Spleen (tissue), 11 donors: ENCODE measurements around the gene ZC3H15. TPM values are rescaled to one million over a fixed set of nuclear protein-coding genes. Genes with fewer than 3 reads are reported as not detected.

Experiments used
- DNase-seq: peaks from one replicate; pipeline ENCODE4 v3.0.0-alpha.2; 2020
- H3K27ac ChIP-seq, 8 donors: fragments of 200-600 bp; sonication (generic) in 7 of 8; 1 replicate in 4 of 8; 2 replicates in 4 of 8; pipeline versions ENCODE4 v1.5.0 to v1.8.0; 2016 to 2021; ENCODE audit warnings: inconsistent platforms in 4 of 8, mild to moderate bottlenecking in 4 of 8, moderate library complexity in 1 of 8
- H3K27me3 ChIP-seq, 7 donors: fragments of 200-600 bp; sonication (generic) in 6 of 7; replicated peaks in 1 of 7; 1 replicate in 4 of 7; 2 replicates in 3 of 7; pipeline versions ENCODE4 v1.5.0 to v1.8.0; 2016 to 2021; ENCODE audit warnings: inconsistent platforms in 3 of 7, mild to moderate bottlenecking in 1 of 7
- H3K36me3 ChIP-seq, 6 donors: fragments of 200-600 bp; sonication (generic) in 5 of 6; 1 replicate in 4 of 6; 2 replicates in 2 of 6; pipeline versions ENCODE4 v1.5.0 to v1.8.0; 2016 to 2021; ENCODE audit warnings: inconsistent platforms in 2 of 6
- H3K4me1 ChIP-seq, 6 donors: fragments of 200-600 bp; sonication (generic) in 5 of 6; 1 replicate in 3 of 6; 2 replicates in 3 of 6; pipeline versions ENCODE4 v1.5.0 to v1.8.0; 2016 to 2021; ENCODE audit warnings: inconsistent platforms in 3 of 6
- H3K4me3 ChIP-seq, 8 donors: fragments of 200-600 bp; sonication (generic) in 7 of 8; 1 replicate in 4 of 8; 2 replicates in 4 of 8; pipeline versions ENCODE4 v1.5.0 to v1.8.0; 2016 to 2021; ENCODE audit warnings: inconsistent platforms in 4 of 8, mild to moderate bottlenecking in 4 of 8, moderate library complexity in 2 of 8
- H3K9me3 ChIP-seq, 8 donors: fragments of 200-600 bp; sonication (generic) in 7 of 8; 1 replicate in 4 of 8; 2 replicates in 4 of 8; pipeline versions ENCODE4 v1.5.0 to v1.8.0; 2016 to 2021; ENCODE audit warnings: inconsistent platforms in 4 of 8
- CTCF ChIP-seq, 11 experiments: fragments of 200-600 bp in 7 of 11; fragments of 450-650 bp in 4 of 11; sonication (generic) in 4 of 11; IDR thresholded peaks in 8 of 11; conservative IDR thresholded peaks in 3 of 11; 1 replicate in 7 of 11; 2 replicates in 4 of 11; pipeline versions ENCODE4 v1.4.0 to v1.8.0; 2016 to 2021; ENCODE audit warnings: antibody characterized with exemption in 11 of 11, inconsistent platforms in 4 of 11, mild to moderate bottlenecking in 1 of 11
- POLR2A ChIP-seq, 3 donors: fragments of 450-650 bp; IDR thresholded peaks; one replicate each; pipeline ENCODE4 v1.5.1; 2017; ENCODE audit warnings: antibody characterized with exemption in 3 of 3, mild to moderate bottlenecking in 1 of 3
- POLR2AphosphoS5 ChIP-seq, 3 donors: sonication (generic); formaldehyde crosslinking; IDR thresholded peaks; one replicate each; pipeline ENCODE4 v1.5.1; 2017; ENCODE audit warnings: antibody characterized with exemption in 3 of 3
- WGBS, 5 donors: extraction: QIAGEN DNeasy Blood & Tissue Kit in 3 of 5; methylation state at CpG; one replicate each; pipeline versions ENCODE4 v1.1.5 to v1.1.7; 2013 to 2018; 5-methylcytosine and 5-hydroxymethylcytosine counted together
- intact Hi-C: fragments of 100-400 bp; cut with DNase I; formaldehyde crosslinking; loops from one replicate; pipeline ENCODE4 v1.15.0; 2023; ENCODE audit warnings: low total_unique reads
- polyA plus RNA-seq, 3 donors: library from polyadenylated mRNA; stranded (reverse); fragments of 200-250 nt; gene quantifications; one replicate each; pipeline ENCODE4 v1.2.1, GENCODE V29; 2013
- total RNA-seq, 7 donors: library from RNA; depleted of rRNA in 3 of 7; stranded (reverse); fragments of >200 nt in 3 of 7; fragmentation: NEBNext Ultra II Directional in 4 of 7; extraction: Animal tissue kit (Norgen Biotek cat#: 25700) in 4 of 7; gene quantifications; one replicate each; pipeline versions ENCODE4 v1.1.0 to v1.2.1, GENCODE V29; 2016 to 2021
- donor health status: healthy with polysubstance abuse.
- donor health status: DM: no; HTN: no; CAD: no; lungs with moderate emphysema.
- donor health status: DM: no; HTN: no; CAD: no.
- donor health status: Bipolar disorder and iron deficiency.
- donor health status: healthy.
- donor health status: DM: no; HTN: no; CAD: no.
- donor health status: DM: yes; HTN: yes; CAD: no.

Gene ZC3H15
- total and polyA plus RNA-seq, 10 donors: 38.2 to 62.6 (median 51.3) TPM

- 81 to 96% (median 89%) methylated on average over 1 of the region's 1 CpG for WGBS, 5 donors
Observed at GRCh38 chr2:186532891-186533290, 46.8 kb downstream of the ZC3H15 start.

GRCh38 chr2:186533717-186534116 is 47.7 kb downstream of the ZC3H15 start:
- no peak overlapping the region for H3K4me3 ChIP-seq
- TF ChIP-seq POLR2A (IDR thresholded peaks at IDR 0.05) (no peak), CTCF (IDR thresholded peaks at IDR 0.05 in 8 of 11, conservative IDR thresholded peaks at IDR 0.05 in 3 of 11) (no peak), POLR2AphosphoS5 (IDR thresholded peaks at IDR 0.05) (no peak)
- no peak for DNase-seq
- H3K27me3 ChIP-seq: no peaks in the 10 kb centered on the region
- H3K27ac ChIP-seq: no peak overlapping the region
- no peaks in the 10 kb centered on the region for H3K4me1 ChIP-seq
- no peaks in the 10 kb centered on the region for H3K9me3 ChIP-seq
- no peaks in the 10 kb centered on the region for H3K36me3 ChIP-seq
- intact Hi-C loops: no loop called here

More at GRCh38 chr2:186532891-186533290, 46.8 kb downstream of the ZC3H15 start:
- Histone ChIP-seq H3K27ac (no peak overlapping the region), H3K4me3 (no peak overlapping the region), H3K27me3 (no peaks in the 10 kb centered on the region), H3K36me3 (no peaks in the 10 kb centered on the region), H3K9me3 (no peaks in the 10 kb centered on the region), H3K4me1 (no peaks in the 10 kb centered on the region)
- intact Hi-C loops: no loop called here
- no peak for DNase-seq
- TF ChIP-seq CTCF (IDR thresholded peaks at IDR 0.05 in 8 of 11, conservative IDR thresholded peaks at IDR 0.05 in 3 of 11) (no peak), POLR2A (IDR thresholded peaks at IDR 0.05) (no peak), POLR2AphosphoS5 (IDR thresholded peaks at IDR 0.05) (no peak)

- Histone ChIP-seq H3K27me3 (no peaks in the 10 kb centered on the region), H3K4me3 (no peak overlapping the region), H3K27ac (no peak overlapping the region), H3K4me1 (no peaks in the 10 kb centered on the region), H3K36me3 (no peaks in the 10 kb centered on the region), H3K9me3 (no peaks in the 10 kb centered on the region)
- intact Hi-C loops: no loop called here
- 85 to 93% (median 88%) methylated on average over 3 of the region's 3 CpGs for whole genome bisulfite sequencing, 5 donors
- DNase-seq: no peak
- no peak for TF ChIP-seq CTCF (IDR thresholded peaks at IDR 0.05 in 8 of 11, conservative IDR thresholded peaks at IDR 0.05 in 3 of 11)
- TF ChIP-seq POLR2A (IDR thresholded peaks at IDR 0.05): no peak
- TF ChIP-seq POLR2AphosphoS5 (IDR thresholded peaks at IDR 0.05): no peak
Observed at GRCh38 chr2:186534406-186534805, 48.3 kb downstream of the ZC3H15 start.

GRCh38 chr2:186535861-186536260 is 49.8 kb downstream of the ZC3H15 start:
- TF ChIP-seq POLR2A (IDR thresholded peaks at IDR 0.05): no peak
- TF ChIP-seq CTCF (IDR thresholded peaks at IDR 0.05 in 8 of 11, conservative IDR thresholded peaks at IDR 0.05 in 3 of 11): no peak
- TF ChIP-seq POLR2AphosphoS5 (IDR thresholded peaks at IDR 0.05): no peak
- no peak for DNase-seq
- WGBS, 5 donors: 84 to 98% (median 90%) methylated on average over 3 of the region's 3 CpGs
- no peaks in the 10 kb centered on the region for H3K4me1 ChIP-seq
- H3K4me3 ChIP-seq: no peak overlapping the region
- intact Hi-C loops: no loop called here
- H3K27ac ChIP-seq: no peak overlapping the region
- no peaks in the 10 kb centered on the region for H3K36me3 ChIP-seq
- H3K9me3 ChIP-seq: no peaks in the 10 kb centered on the region
- no peaks in the 10 kb centered on the region for H3K27me3 ChIP-seq
